Psoas muscle (tissue), 8 donors: ENCODE results near the gene FYB1. TPM values are rescaled to one million over a fixed set of nuclear protein-coding genes. Genes with fewer than 3 reads are reported as not detected.

ENCODE experiments used
- ATAC-seq, 4 donors: fragments of 200-7000 bp; cut with Tn5 transposase; one replicate each; pipeline ENCODE4 v1.9.1; 2020; ENCODE audit warnings: moderate library complexity in 3 of 4, mild to moderate bottlenecking in 2 of 4
- DNase-seq, 2 donors: peaks; one replicate each; pipeline ENCODE4 v3.0.0-alpha.2; 2020
- H3K27ac ChIP-seq: fragments of 200-600 bp; one replicate; pipeline ENCODE4 v1.8.0; 2022
- H3K27me3 ChIP-seq, 3 donors: fragments of 200-600 bp in 1 of 3; one replicate each; pipeline versions ENCODE4 v1.6.1 to v1.8.0; 2013 to 2022; ENCODE audit warnings: low read length in 2 of 3, mild to moderate bottlenecking in 2 of 3, moderate library complexity in 1 of 3; ENCODE audit not compliant: insufficient read depth in 3 of 3
- H3K36me3 ChIP-seq, 2 donors: fragments of 200-600 bp in 1 of 2; one replicate each; pipeline versions ENCODE4 v1.6.1 to v1.8.0; 2013 to 2022; ENCODE audit warnings: low read depth in 1 of 2, mild to moderate bottlenecking in 1 of 2, moderate library complexity in 1 of 2; ENCODE audit not compliant: insufficient read depth in 1 of 2
- H3K4me1 ChIP-seq: fragments of 200-600 bp; one replicate; pipeline ENCODE4 v1.8.0; 2022
- H3K4me3 ChIP-seq: fragments of 200-600 bp; one replicate; pipeline ENCODE4 v1.8.0; 2022; ENCODE audit warnings: mild to moderate bottlenecking
- H3K9me3 ChIP-seq: fragments of 200-600 bp; one replicate; pipeline ENCODE4 v1.8.0; 2022
- WGBS, 3 donors: extraction: QIAGEN DNeasy Blood & Tissue Kit; methylation state at CpG; one replicate each; pipeline versions ENCODE4 v1.1.6 to v1.1.7; 2013; 5-methylcytosine and 5-hydroxymethylcytosine counted together
- intact Hi-C, 2 donors: fragments of 100-400 bp; cut with DNase I; formaldehyde crosslinking; loops; one replicate each; pipeline versions ENCODE4 v1.11.0 to v1.14.2; 2022
- polyA plus RNA-seq, 3 donors: library from polyadenylated mRNA; stranded (reverse); fragments of 200-250 nt; gene quantifications; one replicate each; pipeline ENCODE4 v1.2.3, GENCODE V29; 2013
- total RNA-seq, 4 donors: library from RNA; stranded (reverse); fragmentation: NEBNext Ultra II Directional in 2 of 4; extraction: Animal tissue kit (Norgen Biotek cat#: 25700) in 2 of 4; gene quantifications; one replicate each; pipeline versions ENCODE4 v1.2.1 to v1.2.4, GENCODE V29; 2021 to 2023
- TF ChIP-seq, protein P1 (sequence below): fragments of 200-600 bp; IDR thresholded peaks from one replicate; pipeline ENCODE4 v1.8.0; 2022; ENCODE audit warnings: antibody characterized with exemption
- donor health status: healthy with polysubstance abuse.
- donor health status: DM: no; HTN: no; CAD: no; lungs with moderate emphysema.
- donor health status: Bipolar disorder and iron deficiency.
- donor health status: healthy.
- donor health status: DM: yes; HTN: yes; CAD: no.
- donor health status: DM: no; HTN: no; CAD: no.
- donor health status: DM: no; HTN: no; CAD: no.
- donor health status: DM: yes; HTN: yes; CAD: no.

The FYB1 gene
- total and polyA plus RNA-seq, 7 donors, result 0.22 to 3.2 (median 1.3) TPM

DNA sequence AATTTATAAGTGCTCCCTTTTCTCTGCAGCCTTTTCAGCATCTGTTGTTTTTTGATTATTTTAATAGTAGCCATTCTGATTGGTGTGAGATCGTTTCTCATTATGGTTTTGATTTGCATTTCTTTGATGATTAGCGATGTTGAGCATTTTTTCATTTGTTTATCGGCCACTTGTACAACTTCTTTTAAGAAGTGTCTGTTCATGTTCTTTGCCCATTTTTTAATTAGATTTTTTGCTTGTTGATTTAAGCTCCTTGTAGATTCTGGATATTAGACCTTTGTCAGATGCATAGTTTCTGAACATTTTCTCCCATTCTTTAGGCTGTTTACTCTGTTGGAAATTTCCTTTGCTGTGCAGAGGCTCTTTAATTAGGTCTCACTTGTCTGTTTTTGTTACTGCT, 46.3 kb downstream of the FYB1 start:
- intact Hi-C loops, result no loop called here

DNA sequence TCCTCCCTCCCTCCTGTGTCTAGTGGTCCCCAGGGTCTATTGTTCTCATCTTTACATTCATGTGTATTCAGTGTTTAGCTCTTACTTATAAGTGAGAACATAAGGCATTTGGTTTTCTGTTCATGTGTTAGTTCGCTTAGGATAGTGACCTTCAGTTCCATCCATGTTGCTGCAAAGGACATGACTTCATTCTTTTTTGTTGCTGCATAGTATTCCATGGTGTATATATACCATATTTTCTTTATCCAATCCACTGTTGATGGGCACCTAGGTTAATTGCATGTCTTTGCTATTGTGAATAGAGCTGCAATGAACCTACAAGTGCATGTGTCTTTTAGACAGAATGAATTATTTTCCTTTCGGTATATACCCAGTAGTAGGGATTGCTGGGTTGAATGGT, 46.8 kb downstream of the FYB1 start:
- Histone ChIP-seq H3K4me1 (no peaks in the 10 kb centered on the region), H3K9me3 (no peaks in the 10 kb centered on the region), H3K36me3 (no peaks in the 10 kb centered on the region), H3K4me3 (no peak overlapping the region), H3K27ac (no peak overlapping the region), H3K27me3 (no peaks in the 10 kb centered on the region)
- intact Hi-C loops, result no loop called here
- DNase-seq (no peak), ATAC-seq (no peak)
- 92 to 95% (median 94%) methylated on average over 2 of the region's 2 CpGs for WGBS, 3 donors
- TF ChIP-seq, protein P1, sequence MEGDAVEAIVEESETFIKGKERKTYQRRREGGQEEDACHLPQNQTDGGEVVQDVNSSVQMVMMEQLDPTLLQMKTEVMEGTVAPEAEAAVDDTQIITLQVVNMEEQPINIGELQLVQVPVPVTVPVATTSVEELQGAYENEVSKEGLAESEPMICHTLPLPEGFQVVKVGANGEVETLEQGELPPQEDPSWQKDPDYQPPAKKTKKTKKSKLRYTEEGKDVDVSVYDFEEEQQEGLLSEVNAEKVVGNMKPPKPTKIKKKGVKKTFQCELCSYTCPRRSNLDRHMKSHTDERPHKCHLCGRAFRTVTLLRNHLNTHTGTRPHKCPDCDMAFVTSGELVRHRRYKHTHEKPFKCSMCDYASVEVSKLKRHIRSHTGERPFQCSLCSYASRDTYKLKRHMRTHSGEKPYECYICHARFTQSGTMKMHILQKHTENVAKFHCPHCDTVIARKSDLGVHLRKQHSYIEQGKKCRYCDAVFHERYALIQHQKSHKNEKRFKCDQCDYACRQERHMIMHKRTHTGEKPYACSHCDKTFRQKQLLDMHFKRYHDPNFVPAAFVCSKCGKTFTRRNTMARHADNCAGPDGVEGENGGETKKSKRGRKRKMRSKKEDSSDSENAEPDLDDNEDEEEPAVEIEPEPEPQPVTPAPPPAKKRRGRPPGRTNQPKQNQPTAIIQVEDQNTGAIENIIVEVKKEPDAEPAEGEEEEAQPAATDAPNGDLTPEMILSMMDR, result no peak

More for the DNA sequence above, 46.3 kb downstream of the FYB1 start:
- H3K36me3 ChIP-seq, result no peaks in the 10 kb centered on the region
- TF ChIP-seq, protein P1, result no peak
- H3K4me3 ChIP-seq, result no peak overlapping the region
- no peaks in the 10 kb centered on the region for H3K27me3 ChIP-seq
- DNase-seq (no peak), ATAC-seq (no peak)
- no peak overlapping the region for H3K27ac ChIP-seq
- H3K4me1 ChIP-seq, result no peaks in the 10 kb centered on the region
- H3K9me3 ChIP-seq, result no peaks in the 10 kb centered on the region
- 91 to 99% (median 96%) methylated on average over 3 of the region's 3 CpGs for WGBS, 3 donors

DNA sequence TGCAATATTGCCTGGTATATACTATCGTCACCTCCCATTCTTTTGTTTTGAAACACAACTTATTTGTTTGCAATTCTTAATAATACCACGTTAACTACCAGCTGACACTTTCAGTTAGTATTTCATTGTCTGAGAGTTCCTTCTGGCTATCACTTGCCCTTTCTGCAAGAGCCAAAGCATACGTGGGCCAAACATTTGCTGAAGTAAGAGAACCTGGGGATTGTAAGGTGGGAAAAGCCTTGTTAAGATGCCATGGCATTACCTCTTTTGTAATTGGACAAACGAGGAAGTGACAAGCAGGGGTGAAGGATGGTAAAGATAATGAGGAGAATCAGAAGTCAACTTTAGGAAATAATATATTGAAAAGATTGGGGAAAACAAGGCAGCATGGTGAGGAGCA, 47.7 kb downstream of the FYB1 start:
- 52 to 63% (median 55%) methylated on average over 4 of the region's 4 CpGs for WGBS, 3 donors
- ATAC-seq, result no peak
- no peaks in the 10 kb centered on the region for H3K9me3 ChIP-seq
- intact Hi-C loops, result no loop called here
- H3K27ac ChIP-seq, result no peak overlapping the region
- no peak for DNase-seq
- H3K4me3 ChIP-seq, result no peak overlapping the region
- peaks cover 4% of the 10 kb centered on the region for H3K4me1 ChIP-seq
- TF ChIP-seq, protein P1, result no peak
- H3K27me3 ChIP-seq, result no peaks in the 10 kb centered on the region
- H3K36me3 ChIP-seq, result no peaks in the 10 kb centered on the region

- H3K27ac ChIP-seq, result no peak overlapping the region
- intact Hi-C loops, result no loop called here
- TF ChIP-seq, protein P1, result no peak
- no peak for ATAC-seq
- no peak overlapping the region for H3K4me3 ChIP-seq
- H3K9me3 ChIP-seq, result peaks cover 6% of the 10 kb centered on the region
- H3K36me3 ChIP-seq, result no peaks in the 10 kb centered on the region
- peaks cover 5% of the 10 kb centered on the region for H3K4me1 ChIP-seq
- 60 to 69% (median 60%) methylated on average over 4 of the region's 4 CpGs for WGBS, 3 donors
- no peak for DNase-seq
- no peaks in the 10 kb centered on the region for H3K27me3 ChIP-seq
Observed at GRCh38 chr5:39169081-39169480, 50.3 kb downstream of the FYB1 start.

- H3K4me1 ChIP-seq, result peaks cover 5% of the 10 kb centered on the region
- TF ChIP-seq, protein P1, result no peak
- no peaks in the 10 kb centered on the region for H3K36me3 ChIP-seq
- ATAC-seq (no peak), DNase-seq (no peak)
- intact Hi-C loops, result no loop called here
- H3K27ac ChIP-seq, result no peak overlapping the region
- no peaks in the 10 kb centered on the region for H3K27me3 ChIP-seq
- WGBS, 3 donors, result 64 to 74% (median 73%) methylated on average over 2 of the region's 2 CpGs
- no peak overlapping the region for H3K4me3 ChIP-seq
- peaks cover 6% of the 10 kb centered on the region for H3K9me3 ChIP-seq
Observed at GRCh38 chr5:39167972-39168342, 51.4 kb downstream of the FYB1 start.
